ENCODE results near the gene OST4. TPM values are rescaled to one million over a fixed set of nuclear protein-coding genes. Genes with fewer than 3 reads are reported as not detected.
"Not testable (repeated sequence)": the region's sequence is repeated elsewhere in the genome, so short reads cannot be mapped to it uniquely, and the experiment has no call there.

OST4 gene
- 100 to 1,000 TPM; 289 to 626 (median 350) TPM for total RNA-seq

- WGBS, 10 experiments = 0 to 1% (median 0%) methylated on average over 1 to 18 of the region's 86 CpGs; no CpG with 5 or more reads in 5 of the 10 experiments
- Histone ChIP-seq H3K4me1 (replicated peaks in 1 of 2) (peaks cover 15 to 20% of the 10 kb centered on the region in 2 donors), H3K27ac (peak within 1 kb of the TSS; percentile 89 to 92), H3K4me3 (peak within 1 kb of the TSS; percentile 75 to 95 (median 82))
- ATAC-seq (replicated peaks in 6 of 8) = peak; percentile 88 to 97 (median 92)
- in situ Hi-C loops (cut with MboI; ENCODE audit: low pct_unique_long_range_greater_than_20kb in 2 of 9, low sequenced_read_pairs in 9 of 9, unreplicated experiment in 9 of 9) = no loop called here
These were observed at the start of gene OST4 for GRCh38 chr2:27071277-27071989. Gene OST4 (minus strand): TSS chr2:27071654.

GRCh38 chr2:27119330-27119670 is 47.8 kb upstream of the OST4 start:
- ATAC-seq (replicated peaks in 6 of 8) = peak in 1 of 8 experiments; percentile 12
- Histone ChIP-seq H3K4me3 (peak overlapping the region; percentile 41 to 64 (median 47)), H3K4me1 (replicated peaks in 1 of 2) (peaks cover 4 to 21% of the 10 kb centered on the region in 2 donors)
- in situ Hi-C loops (cut with MboI; ENCODE audit: low pct_unique_long_range_greater_than_20kb in 2 of 9, low sequenced_read_pairs in 9 of 9, unreplicated experiment in 9 of 9) = loop anchor here in 3 of 9 experiments (25.0 kb wide), 1 partner anchor 168 kb away; the partner anchor contains the start of genes DNAJC5G (in 3 of the 3) and TRIM54 (in 3 of the 3)
- WGBS, 10 experiments = 20 to 81% (median 71%) methylated on average over 1 to 3 of the region's 8 CpGs; no CpG with 5 or more reads in 7 of the 10 experiments
- not testable (repeated sequence) for H3K27ac ChIP-seq

GRCh38 chr2:27118525-27119329 is 47.3 kb upstream of the OST4 start, which contains the start of gene CGREF1:
Gene CGREF1 (minus strand): TSS chr2:27119128. CDS start chr2:27104366, 14,762 bp downstream.
- peak; percentile 62 to 74 (median 70) for ATAC-seq (replicated peaks in 6 of 8)
- Histone ChIP-seq H3K4me1 (replicated peaks in 1 of 2) (peaks cover 4 to 18% of the 10 kb centered on the region in 2 donors), H3K4me3 (peak within 1 kb of the TSS; percentile 41 to 64 (median 47)), H3K27ac (no peak within 1 kb of the TSS)
- WGBS, 10 experiments = 4 to 70% (median 16%) methylated on average over 2 to 18 of the region's 84 CpGs; no CpG with 5 or more reads in 5 of the 10 experiments
- in situ Hi-C loops (cut with MboI; ENCODE audit: low pct_unique_long_range_greater_than_20kb in 2 of 9, low sequenced_read_pairs in 9 of 9, unreplicated experiment in 9 of 9) = loop anchor here in 3 of 9 experiments (25.0 kb wide), 1 partner anchor 169 kb away; the partner anchor contains the start of genes DNAJC5G (in 3 of the 3) and TRIM54 (in 3 of the 3)

DNA sequence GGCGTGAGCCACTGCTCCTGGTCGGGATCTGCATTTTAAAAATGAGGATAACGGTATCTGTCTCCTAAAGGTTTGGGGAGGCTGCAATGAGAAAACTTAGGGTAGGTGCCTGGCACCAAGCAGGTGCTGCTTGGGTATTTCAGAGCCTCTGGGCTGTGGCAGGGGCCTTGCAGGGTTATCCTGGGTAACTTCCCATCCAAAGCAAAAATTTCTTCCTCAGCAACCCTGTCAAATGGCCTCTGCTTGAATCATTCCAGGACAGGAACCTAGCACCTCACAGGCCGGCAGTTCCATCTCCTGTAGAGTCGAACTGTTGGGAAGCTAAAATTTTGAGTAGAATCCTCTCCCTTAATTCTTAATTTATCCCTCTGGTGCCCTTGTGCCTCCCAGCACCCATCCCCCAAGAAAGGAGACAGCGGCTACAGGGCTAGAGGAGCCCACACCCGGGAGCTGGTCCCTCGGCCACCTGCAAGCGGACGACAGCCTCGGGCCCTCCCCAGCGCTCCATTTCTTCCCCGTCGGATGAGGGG is 46.6 kb upstream of the OST4 start:
- Histone ChIP-seq H3K4me1 (replicated peaks in 1 of 2) (peaks cover 3 to 13% of the 10 kb centered on the region in 2 donors), H3K27ac (no peak overlapping the region), H3K4me3 (peak overlapping the region; percentile 41 to 64 (median 47))
- WGBS, 10 experiments = 0 to 45% (median 10%) methylated on average over 1 to 7 of the region's 14 CpGs; no CpG with 5 or more reads in 4 of the 10 experiments
- in situ Hi-C loops (cut with MboI; ENCODE audit: low pct_unique_long_range_greater_than_20kb in 2 of 9, low sequenced_read_pairs in 9 of 9, unreplicated experiment in 9 of 9) = loop anchor here in 3 of 9 experiments (25.0 kb wide), 1 partner anchor 169 kb away; the partner anchor contains the start of genes DNAJC5G (in 3 of the 3) and TRIM54 (in 3 of the 3)
- peak; percentile 17 to 58 (median 52) for ATAC-seq (replicated peaks in 6 of 8)

- Histone ChIP-seq H3K27ac (no peak overlapping the region), H3K4me3 (no peak overlapping the region), H3K4me1 (replicated peaks in 1 of 2) (peaks cover 0 to 11% of the 10 kb centered on the region in 2 donors)
- in situ Hi-C loops (cut with MboI; ENCODE audit: low pct_unique_long_range_greater_than_20kb in 2 of 9, low sequenced_read_pairs in 9 of 9, unreplicated experiment in 9 of 9) = loop anchor here in 3 of 9 experiments (25.0 kb wide), 1 partner anchor 172 kb away; the partner anchor contains the start of genes DNAJC5G (in 3 of the 3) and TRIM54 (in 3 of the 3)
- WGBS, 10 experiments = 0 to 65% (median 20%) methylated on average over 1 to 2 of the region's 2 CpGs; no CpG with 5 or more reads in 2 of the 10 experiments
- ATAC-seq (replicated peaks in 6 of 8) = no peak
These were observed 44.1 kb upstream of the OST4 start for GRCh38 chr2:27115519-27115918.

- not testable (repeated sequence) for H3K27ac ChIP-seq; H3K4me1 ChIP-seq (replicated peaks in 1 of 2); H3K4me3 ChIP-seq; ATAC-seq (replicated peaks in 6 of 8)
- in situ Hi-C loops (cut with MboI; ENCODE audit: low pct_unique_long_range_greater_than_20kb in 2 of 9, low sequenced_read_pairs in 9 of 9, unreplicated experiment in 9 of 9) = loop anchor here in 3 of 9 experiments (25.0 kb wide), 1 partner anchor 176 kb away; the partner anchor contains the start of genes DNAJC5G (in 3 of the 3) and TRIM54 (in 3 of the 3)
- 80 to 100% (median 97%) methylated on average over 1 to 5 of the region's 49 CpGs; no CpG with 5 or more reads in 7 of the 10 experiments for WGBS, 10 experiments
These were observed 40.1 kb upstream of the OST4 start for GRCh38 chr2:27111392-27112078.

- H3K4me3 ChIP-seq; H3K27ac ChIP-seq; ATAC-seq (replicated peaks in 6 of 8); H3K4me1 ChIP-seq (replicated peaks in 1 of 2): not testable (repeated sequence)
- 67 to 91% (median 81%) methylated on average over 2 to 17 of the region's 24 CpGs for WGBS, 10 experiments
- in situ Hi-C loops (cut with MboI; ENCODE audit: low pct_unique_long_range_greater_than_20kb in 2 of 9, low sequenced_read_pairs in 9 of 9, unreplicated experiment in 9 of 9) = loop anchor here in 3 of 9 experiments (25.0 kb wide), 1 partner anchor 177 kb away; the partner anchor contains the start of genes DNAJC5G (in 3 of the 3) and TRIM54 (in 3 of the 3)
These were observed 39.3 kb upstream of the OST4 start for GRCh38 chr2:27110603-27111352.

GRCh38 chr2:27109083-27109482 is 37.6 kb upstream of the OST4 start:
- ATAC-seq (replicated peaks in 6 of 8) = no peak
- H3K4me1 ChIP-seq (replicated peaks in 1 of 2) = no peaks in the 10 kb centered on the region
- 60 to 100% (median 100%) methylated on average over 1 to 2 of the region's 3 CpGs; no CpG with 5 or more reads in 3 of the 10 experiments for WGBS, 10 experiments
- no peak overlapping the region for H3K4me3 ChIP-seq
- in situ Hi-C loops (cut with MboI; ENCODE audit: low pct_unique_long_range_greater_than_20kb in 2 of 9, low sequenced_read_pairs in 9 of 9, unreplicated experiment in 9 of 9) = loop anchor here in 3 of 9 experiments (25.0 kb wide), 1 partner anchor 178 kb away; the partner anchor contains the start of genes DNAJC5G (in 3 of the 3) and TRIM54 (in 3 of the 3)
- H3K27ac ChIP-seq = no peak overlapping the region

- 61 to 100% (median 84%) methylated on average over 2 of the region's 2 CpGs; no CpG with 5 or more reads in 1 of the 10 experiments for WGBS, 10 experiments
- ATAC-seq (replicated peaks in 6 of 8) = no peak
- no peak overlapping the region for H3K4me3 ChIP-seq
- no peaks in the 10 kb centered on the region for H3K4me1 ChIP-seq (replicated peaks in 1 of 2)
- in situ Hi-C loops (cut with MboI; ENCODE audit: low pct_unique_long_range_greater_than_20kb in 2 of 9, low sequenced_read_pairs in 9 of 9, unreplicated experiment in 9 of 9) = loop anchor here in 3 of 9 experiments (25.0 kb wide), 1 partner anchor 179 kb away; the partner anchor contains the start of genes DNAJC5G (in 3 of the 3) and TRIM54 (in 3 of the 3)
- H3K27ac ChIP-seq = no peak overlapping the region
These were observed 36.8 kb upstream of the OST4 start for GRCh38 chr2:27108221-27108620.

DNA sequence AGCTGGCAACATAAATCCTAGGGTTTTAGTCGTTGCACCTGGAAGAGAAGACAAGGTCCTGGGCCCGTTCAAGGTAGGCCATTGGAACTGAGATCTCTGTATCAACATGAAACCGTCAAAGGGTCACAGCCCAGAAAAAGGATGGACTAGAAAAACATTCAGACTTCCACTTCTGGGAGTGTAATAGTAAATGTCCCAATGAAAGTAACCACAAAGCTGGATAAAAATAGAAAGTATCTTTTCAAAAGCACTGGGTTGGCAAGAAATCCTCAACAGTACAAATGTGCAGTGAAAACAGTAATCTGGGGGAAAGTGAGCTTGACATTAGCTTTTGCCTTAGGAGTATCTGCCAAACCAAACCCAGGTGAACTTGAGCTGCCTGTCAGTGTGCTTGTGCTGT is 34.5 kb upstream of the OST4 start:
- in situ Hi-C loops (cut with MboI; ENCODE audit: low pct_unique_long_range_greater_than_20kb in 2 of 9, low sequenced_read_pairs in 9 of 9, unreplicated experiment in 9 of 9) = loop anchor here in 3 of 9 experiments (25.0 kb wide), 1 partner anchor 181 kb away; the partner anchor contains the start of genes DNAJC5G (in 3 of the 3) and TRIM54 (in 3 of the 3)

GRCh38 chr2:27102329-27102728 is 30.9 kb upstream of the OST4 start:
- no peaks in the 10 kb centered on the region for H3K4me1 ChIP-seq (replicated peaks in 1 of 2)
- WGBS, 10 experiments = no CpG with 5 or more reads among the region's 5 CpGs
- H3K4me3 ChIP-seq = no peak overlapping the region
- ATAC-seq (replicated peaks in 6 of 8) = no peak
- no peak overlapping the region for H3K27ac ChIP-seq
- in situ Hi-C loops (cut with MboI; ENCODE audit: low pct_unique_long_range_greater_than_20kb in 2 of 9, low sequenced_read_pairs in 9 of 9, unreplicated experiment in 9 of 9) = loop anchor here in 3 of 9 experiments (25.0 kb wide), 1 partner anchor 185 kb away; the partner anchor contains the start of genes DNAJC5G (in 3 of the 3) and TRIM54 (in 3 of the 3)

More for the DNA sequence above, 34.5 kb upstream of the OST4 start:
- Histone ChIP-seq H3K4me1 (replicated peaks in 1 of 2) (no peaks in the 10 kb centered on the region), H3K4me3 (no peak overlapping the region), H3K27ac (no peak overlapping the region)
- ATAC-seq (replicated peaks in 6 of 8) = no peak
- 25 to 100% (median 67%) methylated on average over 1 to 3 of the region's 3 CpGs; no CpG with 5 or more reads in 3 of the 10 experiments for WGBS, 10 experiments
